ELF-1 (cell line): ENCODE measurements around the gene RASAL3.

Source experiments
- DNase-seq: peaks from one replicate; pipeline ENCODE4 v3.0.0-alpha.2; 2016; ENCODE audit warnings: low read depth, low spot score

Gene RASAL3

DNA sequence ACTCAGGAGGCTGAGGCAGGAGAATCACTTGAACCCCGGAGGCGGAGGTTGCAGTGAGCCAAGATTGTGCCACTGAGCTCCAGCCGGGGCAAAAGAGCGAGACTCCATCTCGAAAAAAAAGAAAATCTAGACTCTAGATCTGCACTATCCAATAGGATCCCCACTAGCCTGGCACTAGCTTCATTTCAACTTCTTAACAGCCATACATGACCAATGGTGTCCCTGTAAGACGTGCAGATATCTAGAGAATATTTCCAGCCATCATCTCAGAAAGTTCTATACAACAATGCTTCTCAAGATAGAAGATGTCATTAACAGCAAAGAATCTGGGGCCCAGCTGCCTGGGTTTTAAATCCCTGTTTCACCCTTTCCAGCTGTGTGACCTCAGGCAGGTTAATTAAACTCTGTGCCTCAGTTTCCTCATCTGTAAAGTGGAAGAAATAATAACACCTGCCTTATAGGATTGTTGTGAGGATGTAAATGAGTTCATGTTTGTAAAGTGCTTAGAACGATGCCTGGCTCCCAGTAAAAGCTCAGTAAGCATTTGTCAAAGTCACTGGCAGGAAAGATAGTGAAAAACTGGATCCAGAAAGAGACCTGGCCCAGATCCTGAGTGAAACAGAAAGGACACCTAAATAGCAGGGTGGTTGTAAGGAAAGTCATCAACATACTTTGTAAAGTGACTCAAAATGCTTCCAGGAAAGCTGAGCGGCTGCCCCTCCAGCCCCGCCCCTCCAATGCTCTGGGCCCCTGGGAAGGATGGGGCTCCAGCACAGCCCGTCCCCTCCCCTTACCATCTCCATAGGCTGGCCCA, 28.1 kb downstream of the RASAL3 start:
- no peak for DNase-seq

- DNase-seq = no peak
Measured at GRCh38 chr19:15433519-15434069, 30.8 kb downstream of the RASAL3 start.

GRCh38 chr19:15432629-15433518, 31.5 kb downstream of the RASAL3 start:
- DNase-seq = peak; percentile 91

GRCh38 chr19:15432018-15432494, 32.3 kb downstream of the RASAL3 start:
- no peak for DNase-seq

GRCh38 chr19:15431396-15432017, 32.8 kb downstream of the RASAL3 start:
- DNase-seq = no peak

- DNase-seq = no peak
Measured at GRCh38 chr19:15430526-15431120, 33.7 kb downstream of the RASAL3 start.

DNA sequence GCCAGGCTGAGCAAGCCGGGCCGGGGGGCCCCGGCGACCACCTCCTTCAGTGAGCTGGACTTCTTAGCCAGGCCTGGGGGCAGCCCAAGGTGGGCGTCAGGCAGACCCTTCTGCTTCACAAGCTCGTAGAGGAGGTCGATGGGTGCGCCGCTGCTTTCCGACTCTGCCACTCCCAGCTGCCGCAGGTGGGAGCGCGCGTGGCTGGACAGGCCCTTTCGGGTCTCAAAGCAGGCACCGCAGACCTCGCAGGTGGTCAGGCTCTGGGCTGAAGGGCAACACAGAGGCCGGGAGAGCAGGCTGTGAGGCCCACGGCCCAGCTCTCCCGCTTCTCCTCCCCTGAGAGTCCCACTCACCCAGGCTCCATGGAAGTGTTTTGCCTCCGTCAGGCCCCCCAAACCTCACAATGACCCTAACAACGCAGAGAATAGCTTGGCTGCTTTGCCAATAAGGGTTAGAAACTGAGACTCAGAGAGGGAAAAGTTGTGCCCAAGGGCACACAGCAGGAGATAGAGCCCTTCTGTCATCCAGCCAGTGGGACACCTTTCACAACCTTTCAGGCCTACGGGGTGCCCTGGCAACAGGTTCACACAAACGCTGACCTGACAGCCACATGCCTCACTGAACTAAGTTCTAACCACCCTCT, 34.4 kb downstream of the RASAL3 start:
- DNase-seq = no peak

DNA sequence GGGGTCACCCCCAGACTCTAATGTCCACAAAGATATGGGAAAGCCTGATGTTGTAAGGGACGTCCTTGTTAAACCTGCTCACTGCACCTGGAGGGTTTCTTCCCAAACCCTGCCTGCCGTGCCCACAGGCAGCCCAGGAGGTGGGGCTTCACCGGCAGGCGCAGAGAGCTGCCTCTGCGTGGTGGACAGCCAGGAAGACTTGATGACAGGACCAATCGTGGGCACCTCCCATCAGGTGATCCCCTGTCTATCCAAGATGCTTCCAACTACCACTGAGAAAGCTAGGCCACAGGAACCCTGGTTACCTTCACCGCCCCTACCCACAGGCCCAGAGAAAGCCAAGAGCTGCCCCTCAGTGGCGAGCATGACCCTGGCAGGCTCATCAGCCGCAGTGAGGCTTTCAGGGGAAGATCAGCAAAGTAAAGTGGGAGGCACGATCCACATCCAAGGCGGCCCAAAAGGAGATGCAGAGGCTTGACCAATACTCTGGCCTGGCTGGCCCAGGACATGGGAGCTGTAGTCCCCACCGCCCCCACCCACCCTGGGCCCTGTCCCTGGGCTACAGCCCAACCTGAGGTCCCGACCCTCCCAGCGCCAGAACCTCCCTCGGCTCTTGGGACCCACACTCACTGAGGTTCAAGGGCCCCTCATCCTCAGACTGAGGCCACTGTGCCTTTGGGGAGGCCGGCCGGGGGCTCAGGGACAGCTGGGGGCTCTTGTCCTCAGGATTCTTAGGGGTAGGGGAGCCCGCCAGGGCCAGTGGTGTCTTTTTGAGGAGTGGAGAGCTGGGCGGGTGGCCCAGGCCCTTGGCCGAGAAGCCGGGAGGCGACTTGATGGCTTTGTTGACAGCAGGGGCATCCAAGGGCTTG, 35.2 kb downstream of the RASAL3 start:
- no peak for DNase-seq

GRCh38 chr19:15427991-15428471, 36.3 kb downstream of the RASAL3 start:
- DNase-seq = no peak

- no peak for DNase-seq
Measured at GRCh38 chr19:15427350-15427700, 37.0 kb downstream of the RASAL3 start.

DNA sequence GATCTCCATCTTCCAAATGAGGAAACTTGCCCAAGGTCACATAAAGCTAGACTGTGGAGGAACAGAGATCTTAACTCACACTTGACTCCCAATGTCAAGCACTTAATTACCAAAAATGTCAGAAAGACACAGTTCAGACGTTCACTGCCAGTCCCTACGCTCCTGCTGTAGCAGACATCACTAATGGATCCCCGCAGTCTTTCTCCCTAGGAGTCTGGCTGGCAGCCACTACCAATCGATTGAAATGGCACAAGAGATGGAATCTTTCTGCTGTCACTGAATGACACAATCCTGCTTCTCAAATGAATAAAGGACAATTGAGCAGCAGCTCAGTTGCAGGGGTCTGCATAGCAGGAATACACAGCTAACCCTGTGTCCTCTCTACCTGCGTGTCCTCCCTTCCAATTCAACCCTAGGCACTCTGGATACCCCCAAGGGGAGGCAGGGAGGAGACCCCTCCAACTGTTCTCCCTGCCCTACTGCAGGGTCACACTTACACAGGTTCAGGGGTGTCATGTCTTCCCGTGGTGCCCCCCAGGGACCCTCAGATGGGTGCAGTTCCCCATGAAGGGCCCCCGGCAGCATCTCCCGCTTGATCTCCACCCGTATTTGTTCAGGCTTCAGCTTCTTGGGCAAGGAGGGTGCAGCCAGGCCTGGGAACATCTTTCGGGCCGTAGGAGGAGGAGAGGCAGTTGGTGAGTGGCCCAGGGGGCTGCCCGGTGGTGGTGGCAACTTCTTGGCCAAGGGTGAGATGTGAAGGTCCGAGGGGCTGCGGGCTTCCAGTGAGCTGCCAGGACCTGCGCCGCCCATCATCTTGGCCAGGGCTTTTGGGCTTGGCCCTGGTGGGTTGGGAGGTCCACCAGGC, 37.6 kb downstream of the RASAL3 start:
- no peak for DNase-seq

- DNase-seq = no peak
Measured at GRCh38 chr19:15425321-15425950, 38.9 kb downstream of the RASAL3 start.

- DNase-seq = no peak
Measured at GRCh38 chr19:15424692-15425272, 39.6 kb downstream of the RASAL3 start.

- no peak for DNase-seq
Measured at GRCh38 chr19:15424121-15424520, 40.2 kb downstream of the RASAL3 start.

GRCh38 chr19:15423130-15423529, 41.2 kb downstream of the RASAL3 start:
- DNase-seq = no peak

GRCh38 chr19:15422296-15423075, 41.9 kb downstream of the RASAL3 start:
- no peak for DNase-seq

DNA sequence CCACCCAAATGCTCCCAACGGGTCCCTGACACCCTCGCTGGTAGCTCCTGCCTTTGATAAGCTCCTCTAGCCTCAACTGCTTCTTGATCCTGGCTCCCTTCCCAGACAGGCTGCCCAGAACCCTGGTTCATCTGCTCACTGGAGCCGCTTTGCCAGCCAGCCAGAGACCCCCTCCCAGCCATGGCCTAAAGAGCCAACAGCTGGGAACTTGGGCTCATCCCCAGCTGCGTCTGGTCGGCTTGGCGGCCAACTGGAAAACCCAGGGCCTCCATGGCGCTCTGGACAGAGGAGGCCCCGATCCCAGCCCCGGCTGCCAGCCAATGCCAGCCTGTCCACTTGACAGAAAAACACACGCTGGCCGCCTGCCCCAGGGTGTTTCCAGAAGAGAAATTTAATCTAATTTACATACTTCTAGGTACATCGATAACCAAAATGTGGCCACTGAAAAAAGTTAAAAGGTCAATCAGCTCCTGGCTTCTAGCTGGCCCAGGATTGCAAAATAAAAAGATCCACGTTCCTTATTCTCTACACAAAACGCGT, 42.6 kb downstream of the RASAL3 start:
- DNase-seq = no peak
